Coronary artery (tissue), 2 donors: ENCODE measurements around the gene RGCC.

ENCODE experiments used
- DNase-seq: peaks from one replicate; pipeline ENCODE4 v3.0.0-alpha.2; 2017; ENCODE audit warnings: low spot score
- H3K27ac ChIP-seq, 2 donors: fragments of 200-600 bp; sonication (generic); one replicate each; pipeline ENCODE4 v1.5.1; 2016 to 2019
- H3K4me3 ChIP-seq: fragments of 200-600 bp; sonication (generic); 2 replicates; pipeline ENCODE4 v1.5.1; 2016; ENCODE audit warnings: mild to moderate bottlenecking, moderate library complexity
- CTCF ChIP-seq: fragments of 200-600 bp; sonication (generic); IDR thresholded peaks from one replicate; pipeline ENCODE4 v1.5.1; 2019; ENCODE audit warnings: antibody characterized with exemption

Gene RGCC

GRCh38 chr13:41465241-41465847 is 8.0 kb downstream of the RGCC start:
- no peak for TF ChIP-seq CTCF
- Histone ChIP-seq H3K4me3 (no peak overlapping the region), H3K27ac (peak overlapping the region in 1 of 2 donors; percentile 61)
- no peak for DNase-seq

GRCh38 chr13:41465898-41466320 is 8.6 kb downstream of the RGCC start:
- no peak overlapping the region for H3K4me3 ChIP-seq
- no peak for TF ChIP-seq CTCF
- DNase-seq, result no peak
- peak overlapping the region in 1 of 2 donors; percentile 61 for H3K27ac ChIP-seq

- Histone ChIP-seq H3K27ac (peak overlapping the region in 1 of 2 donors; percentile 2), H3K4me3 (no peak overlapping the region)
- DNase-seq, result no peak
- TF ChIP-seq CTCF, result no peak
Measured at GRCh38 chr13:41467425-41467945, 10.1 kb downstream of the RGCC start.

GRCh38 chr13:41468631-41469030 is 11.3 kb downstream of the RGCC start:
- no peak for DNase-seq
- Histone ChIP-seq H3K4me3 (no peak overlapping the region), H3K27ac (no peak overlapping the region)
- no peak for TF ChIP-seq CTCF

- DNase-seq, result no peak
- TF ChIP-seq CTCF, result no peak
- no peak overlapping the region for H3K27ac ChIP-seq
Measured at GRCh38 chr13:41470196-41470595, 12.8 kb downstream of the RGCC start.

GRCh38 chr13:41471785-41472184 is 14.4 kb downstream of the RGCC start:
- no peak for TF ChIP-seq CTCF
- Histone ChIP-seq H3K4me3 (no peak overlapping the region), H3K27ac (no peak overlapping the region)
- no peak for DNase-seq

More at GRCh38 chr13:41470196-41470595, 12.8 kb downstream of the RGCC start:
- no peak overlapping the region for H3K4me3 ChIP-seq

GRCh38 chr13:41487222-41487621 is 29.9 kb downstream of the RGCC start:
- no peak for DNase-seq
- Histone ChIP-seq H3K4me3 (no peak overlapping the region), H3K27ac (no peak overlapping the region)
- TF ChIP-seq CTCF, result no peak
